ENCODE data around the gene FARS2.

The FARS2 gene

DNA sequence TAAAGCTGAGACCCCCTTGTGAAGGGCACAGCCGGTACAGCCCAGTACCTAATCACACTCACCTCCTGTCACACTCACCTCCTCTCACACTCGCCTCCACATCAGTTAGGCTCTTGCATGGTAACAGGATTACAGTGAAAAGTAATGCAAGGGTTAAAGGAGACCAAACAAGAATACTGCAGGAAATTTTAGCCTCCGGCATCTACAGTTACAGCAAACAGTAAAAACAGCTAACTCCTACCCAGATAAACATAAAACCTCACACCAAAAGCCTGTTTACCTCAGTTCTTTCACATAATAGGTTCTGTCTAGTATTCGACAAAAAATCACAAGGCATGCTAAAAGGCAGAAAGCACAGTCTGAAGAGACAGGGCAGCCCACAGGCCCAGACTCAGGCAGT lies 55.6 kb downstream of the FARS2 start:
- no peak for DNase-seq (ENCODE audit: extremely low read depth in 1 of 2, low read depth in 1 of 2)

DNA sequence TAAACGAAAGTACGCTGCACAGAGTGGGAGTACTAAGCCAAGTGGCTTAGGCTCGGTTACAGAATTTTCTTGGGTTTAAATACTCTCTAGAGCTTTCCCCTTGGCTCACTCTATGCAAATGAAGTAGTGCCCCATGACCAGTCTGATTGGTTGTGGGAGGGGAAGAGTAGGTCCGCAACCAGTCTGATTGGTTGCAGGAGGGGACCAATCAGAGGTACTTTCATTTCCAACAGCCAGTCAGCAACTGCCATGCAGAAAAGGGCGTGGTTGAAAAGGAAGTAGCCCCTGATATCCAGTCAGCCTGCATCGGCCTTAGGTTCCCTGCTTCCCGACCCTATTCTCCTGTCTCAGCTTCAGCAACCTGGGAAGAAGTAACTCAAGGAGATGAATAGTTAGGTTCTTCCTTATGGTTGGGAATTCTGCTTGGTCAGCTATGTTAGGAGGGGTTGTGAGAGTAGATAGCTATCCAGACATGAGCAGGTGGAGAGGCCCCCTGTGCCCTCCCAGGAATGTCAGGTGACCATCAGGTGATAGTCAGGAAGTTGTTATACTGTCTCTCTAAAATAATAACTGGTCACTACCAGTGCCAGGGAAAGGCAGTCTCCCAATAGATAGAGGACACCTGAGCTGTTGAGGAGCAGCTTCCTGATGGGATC lies 57.4 kb downstream of the FARS2 start:
- no peak for DNase-seq (ENCODE audit: extremely low read depth in 1 of 2, low read depth in 1 of 2)

DNA sequence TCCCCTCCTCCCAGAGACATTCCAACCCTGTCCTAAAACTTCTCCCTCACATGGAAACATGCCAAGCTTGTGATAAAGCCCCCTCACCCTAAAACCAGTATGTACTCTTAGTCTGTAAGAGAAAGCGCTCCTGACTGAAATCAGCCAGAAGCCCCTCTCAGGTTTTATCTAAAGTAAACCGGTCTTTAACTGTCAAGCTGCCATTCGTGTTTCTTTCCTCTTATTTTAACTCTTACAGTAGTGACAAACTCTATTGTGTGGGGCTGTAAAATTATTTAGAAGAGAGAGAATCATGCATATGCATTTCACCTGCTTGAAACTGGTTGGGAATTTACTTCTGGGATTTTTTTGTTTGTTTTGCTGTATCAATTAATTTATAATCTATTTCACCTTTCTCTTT lies 62.7 kb downstream of the FARS2 start:
- DNase-seq (ENCODE audit: extremely low read depth in 1 of 2, low read depth in 1 of 2): no peak

DNA sequence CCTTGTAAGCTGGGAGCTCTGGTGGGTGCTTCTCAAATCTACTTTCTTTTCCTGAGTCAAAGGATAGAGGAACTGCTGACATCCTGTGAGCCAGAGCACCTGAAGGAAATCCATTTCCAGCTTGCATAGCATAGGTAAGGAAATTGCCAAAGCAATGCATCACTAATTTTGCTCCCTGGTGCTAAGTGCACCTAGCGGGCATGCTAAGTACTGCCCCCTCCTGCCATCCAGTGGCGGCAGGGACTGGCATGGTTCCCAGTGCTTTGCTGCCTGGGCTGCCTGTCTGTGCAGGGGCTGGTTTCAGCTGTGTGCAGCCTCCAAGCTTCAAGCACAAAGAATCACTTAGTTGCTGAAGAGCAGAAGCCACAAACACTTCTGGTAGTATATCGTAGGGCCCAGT lies 63.9 kb downstream of the FARS2 start:
- no peak for DNase-seq (ENCODE audit: extremely low read depth in 1 of 2, low read depth in 1 of 2)

DNA sequence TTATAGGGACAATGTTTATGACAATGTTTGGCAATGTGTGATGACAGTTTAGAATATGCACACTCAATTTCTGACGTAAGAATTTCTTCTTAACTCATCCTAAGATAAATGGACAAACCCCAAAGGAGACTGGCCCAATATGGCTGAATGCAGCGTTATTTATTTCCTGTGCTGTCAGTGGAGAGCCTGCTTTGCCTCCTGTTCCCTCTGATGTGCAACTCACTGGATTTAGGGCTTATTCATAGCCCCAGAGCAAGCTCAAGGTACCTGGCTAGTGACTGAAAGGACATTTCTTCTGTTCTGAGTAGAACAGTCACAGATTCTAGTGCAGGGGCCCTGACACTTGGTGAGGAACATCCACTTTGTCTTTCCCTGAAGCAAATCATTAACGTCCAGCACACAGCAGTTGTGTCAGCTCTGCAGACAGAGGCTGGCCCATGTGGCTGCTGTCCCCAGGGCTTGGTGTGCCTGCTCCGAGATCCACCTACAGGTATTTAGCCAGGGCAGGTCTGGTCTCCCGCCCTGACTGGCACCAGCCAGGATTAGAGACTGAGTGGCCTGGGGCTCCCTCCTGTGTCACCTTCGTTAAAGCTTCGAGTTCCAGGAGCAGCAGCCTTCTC lies 64.8 kb downstream of the FARS2 start:
- no peak for DNase-seq (ENCODE audit: extremely low read depth in 1 of 2, low read depth in 1 of 2)

DNA sequence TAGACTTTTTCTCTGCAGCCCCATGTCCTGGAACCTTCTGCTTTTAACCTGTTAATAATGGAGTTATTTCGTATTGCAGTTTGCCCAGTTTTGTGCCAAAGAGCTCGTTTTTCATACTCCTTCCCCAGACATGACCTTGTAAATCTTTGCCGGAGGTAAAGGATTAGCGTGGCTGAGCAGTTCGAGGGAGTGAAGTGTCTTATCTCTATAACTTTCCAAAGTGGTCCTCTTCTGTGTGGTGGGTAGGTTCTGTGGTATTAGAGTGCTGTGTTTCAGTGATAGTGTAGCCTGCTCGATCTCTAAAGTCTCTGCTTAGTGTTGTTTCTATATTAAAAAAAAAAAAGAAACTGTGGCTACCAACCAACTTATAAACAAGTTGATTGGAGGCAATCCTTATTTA lies 67.5 kb downstream of the FARS2 start:
- DNase-seq (ENCODE audit: extremely low read depth in 1 of 2, low read depth in 1 of 2): no peak

DNA sequence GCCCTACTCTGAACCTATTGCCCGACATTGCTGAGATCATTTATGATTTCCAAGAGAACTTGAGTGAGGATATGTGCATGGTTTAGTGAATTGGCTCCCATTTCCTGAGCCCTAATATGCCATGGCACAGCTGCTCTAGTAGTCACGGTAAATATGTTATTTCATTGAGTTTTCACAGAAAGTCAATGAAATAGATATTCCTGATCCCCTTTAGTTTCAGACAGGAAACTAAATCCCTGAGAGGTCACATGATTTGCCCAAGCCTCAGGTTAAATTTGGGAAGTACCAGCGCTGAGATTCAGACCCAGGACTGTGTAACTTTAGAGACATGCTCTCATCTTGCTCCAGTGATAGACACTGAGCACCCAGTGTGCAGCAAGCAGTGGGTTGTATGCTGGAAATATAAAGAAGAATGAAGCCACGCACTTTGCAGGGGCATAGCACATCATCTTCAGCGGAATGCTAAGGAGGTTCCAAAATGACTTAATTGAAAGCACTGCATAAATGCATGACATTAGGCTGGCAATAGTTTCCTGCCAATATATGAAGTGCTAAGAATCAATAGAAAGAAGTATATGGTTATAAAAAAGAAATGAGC lies 70.6 kb downstream of the FARS2 start:
- DNase-seq (ENCODE audit: extremely low read depth in 1 of 2, low read depth in 1 of 2): no peak

DNA sequence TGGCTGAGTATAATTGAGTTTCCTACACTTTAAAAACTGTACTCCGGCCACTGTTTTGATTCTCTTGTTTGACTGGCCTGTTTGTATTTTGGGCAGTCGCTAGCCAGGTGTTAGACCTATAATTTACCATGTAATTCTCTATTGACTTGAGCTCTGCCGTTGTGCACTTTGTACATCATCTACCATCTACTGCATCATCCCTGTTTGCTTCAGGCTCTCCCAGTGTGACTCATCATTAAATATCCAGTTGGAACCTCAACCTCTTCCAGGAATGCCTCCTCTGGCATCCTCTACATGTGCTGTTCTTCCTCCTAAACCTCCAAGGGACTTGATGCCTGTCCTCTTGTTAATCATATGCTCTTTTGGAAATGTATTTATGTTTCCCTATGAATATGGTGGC lies 72.3 kb downstream of the FARS2 start:
- no peak for DNase-seq (ENCODE audit: extremely low read depth in 1 of 2, low read depth in 1 of 2)

DNA sequence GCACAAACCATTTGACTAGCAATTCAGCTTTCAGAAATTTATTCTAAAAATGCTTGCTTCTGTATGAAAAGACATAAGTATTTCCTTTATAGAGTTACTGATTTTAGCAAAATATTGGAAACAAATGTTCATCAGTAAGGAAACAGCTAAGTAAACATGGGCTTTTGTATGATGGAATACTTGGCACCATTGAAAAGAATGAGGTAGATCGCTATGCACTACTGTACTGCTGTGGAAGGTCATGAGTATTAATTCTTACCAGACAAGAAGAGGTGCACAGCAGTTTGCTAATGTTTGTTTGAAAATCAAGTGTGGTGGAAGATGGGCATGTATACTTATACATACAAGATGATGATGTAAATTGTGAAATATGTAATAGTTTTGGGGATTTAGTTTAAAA lies 73.0 kb downstream of the FARS2 start:
- DNase-seq (ENCODE audit: extremely low read depth in 1 of 2, low read depth in 1 of 2): no peak

DNA sequence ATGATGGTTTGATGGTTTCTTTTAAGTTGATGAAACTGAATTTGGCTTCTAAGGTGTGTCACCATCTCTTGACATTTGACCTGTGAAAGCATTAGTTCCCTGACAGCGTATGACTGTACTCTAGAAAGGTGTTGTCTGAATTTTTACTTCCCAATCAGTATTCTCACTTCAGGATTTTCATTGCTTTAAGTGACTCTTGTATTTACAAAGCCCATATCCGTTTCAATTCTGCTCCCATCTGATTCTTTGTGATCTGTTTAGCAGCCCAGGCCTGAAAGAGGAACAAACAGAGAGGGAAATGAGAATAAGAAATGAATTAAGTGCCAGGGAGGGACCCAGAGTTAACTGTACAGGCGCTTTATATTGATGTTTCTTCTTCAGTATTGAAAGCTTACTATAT lies 73.7 kb downstream of the FARS2 start:
- no peak for DNase-seq (ENCODE audit: extremely low read depth in 1 of 2, low read depth in 1 of 2)

DNA sequence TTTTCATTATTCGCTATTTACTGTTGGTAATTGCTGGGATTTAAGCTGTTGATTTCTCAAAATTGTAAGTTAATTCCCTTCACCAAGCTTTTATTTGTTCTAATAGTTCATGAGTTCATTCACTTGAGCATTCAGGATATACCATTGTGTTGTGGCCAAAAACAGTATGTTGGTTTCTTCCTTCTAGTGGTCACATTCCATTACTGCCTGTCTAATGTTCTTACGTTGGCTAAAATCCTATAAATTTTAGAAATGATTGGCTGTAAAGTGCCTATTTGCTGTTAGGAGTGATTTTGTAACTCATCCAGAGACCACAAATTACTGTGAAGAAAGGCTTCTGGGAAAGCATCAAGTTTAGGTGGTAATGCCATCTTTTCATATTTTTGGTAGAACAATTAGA lies 76.3 kb downstream of the FARS2 start:
- no peak for DNase-seq (ENCODE audit: extremely low read depth in 1 of 2, low read depth in 1 of 2)

DNA sequence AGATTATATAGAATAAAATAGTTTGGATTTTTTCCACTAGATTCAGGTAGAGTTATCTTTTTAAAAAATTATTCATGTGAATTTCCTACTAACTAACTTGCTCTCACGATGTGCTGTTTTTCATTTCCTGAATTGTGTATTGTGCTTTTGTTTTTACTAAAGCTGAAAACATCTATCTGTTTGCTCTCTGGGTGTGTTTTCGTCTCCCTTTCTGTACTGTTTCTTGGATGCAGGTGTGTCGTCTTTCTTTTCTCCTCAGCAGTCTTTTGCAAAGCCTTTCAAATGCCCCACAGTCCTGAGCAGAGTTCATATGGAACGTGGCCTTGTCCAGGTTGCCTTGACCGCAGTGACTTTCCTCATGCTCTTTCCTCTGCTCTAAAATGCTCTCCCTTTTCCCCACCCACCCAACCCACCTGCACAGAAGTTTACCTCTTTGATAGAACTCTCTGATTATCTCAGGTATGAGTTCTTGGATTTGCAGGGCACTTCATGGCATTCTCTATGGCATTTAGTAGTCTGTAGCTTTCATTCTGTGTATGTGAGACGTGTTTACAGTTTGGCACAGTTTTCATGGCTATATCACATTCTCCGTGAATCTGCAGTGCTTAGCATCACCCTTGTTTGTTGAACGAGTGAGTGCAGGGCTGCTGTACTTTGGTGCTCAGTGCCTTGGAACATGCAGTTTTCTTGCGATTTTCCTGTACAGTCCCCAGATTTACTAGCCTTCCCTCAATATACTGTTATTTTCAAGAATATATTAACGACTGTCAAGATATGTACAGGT lies 77.1 kb downstream of the FARS2 start:
- no peak for DNase-seq (ENCODE audit: extremely low read depth in 1 of 2, low read depth in 1 of 2)

DNA sequence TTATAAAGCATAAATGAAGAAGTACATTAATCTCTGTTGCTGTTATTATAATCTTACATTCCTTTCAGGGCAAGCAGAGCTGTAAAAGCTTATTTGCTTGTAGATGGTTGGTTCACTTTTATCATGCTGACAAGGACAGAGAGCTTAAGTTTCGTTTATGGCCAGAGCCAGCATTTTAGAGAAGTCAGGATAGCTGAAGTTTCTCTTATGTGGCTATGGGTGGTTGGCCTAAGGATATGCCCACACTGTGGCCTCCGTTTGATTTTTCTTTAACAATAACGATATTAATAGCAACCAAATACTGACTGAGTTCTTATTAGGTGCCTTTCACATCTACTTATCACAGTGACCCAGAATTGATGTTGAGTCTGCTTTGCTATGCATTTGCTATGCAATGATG lies 78.5 kb downstream of the FARS2 start:
- DNase-seq (ENCODE audit: extremely low read depth in 1 of 2, low read depth in 1 of 2): no peak

DNA sequence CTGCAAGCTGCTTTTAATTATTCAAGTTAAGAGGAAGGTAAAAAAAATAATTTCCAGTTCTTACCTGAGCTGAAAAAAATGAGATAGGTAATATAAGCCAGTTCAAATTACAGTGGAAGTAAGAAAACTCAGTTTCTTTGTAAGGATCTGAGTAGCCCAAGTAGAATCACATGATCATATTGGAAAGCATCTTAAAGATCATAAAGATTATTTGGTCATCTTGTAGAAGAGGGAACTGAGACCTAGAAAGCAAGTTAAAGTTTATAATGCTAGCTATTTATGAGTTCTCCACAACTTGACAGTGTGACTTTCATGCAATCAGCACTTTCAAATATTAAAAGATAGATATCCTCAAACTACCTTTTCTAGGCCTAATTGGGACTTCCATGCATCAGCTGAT lies 80.5 kb downstream of the FARS2 start:
- DNase-seq (ENCODE audit: extremely low read depth in 1 of 2, low read depth in 1 of 2): no peak

DNA sequence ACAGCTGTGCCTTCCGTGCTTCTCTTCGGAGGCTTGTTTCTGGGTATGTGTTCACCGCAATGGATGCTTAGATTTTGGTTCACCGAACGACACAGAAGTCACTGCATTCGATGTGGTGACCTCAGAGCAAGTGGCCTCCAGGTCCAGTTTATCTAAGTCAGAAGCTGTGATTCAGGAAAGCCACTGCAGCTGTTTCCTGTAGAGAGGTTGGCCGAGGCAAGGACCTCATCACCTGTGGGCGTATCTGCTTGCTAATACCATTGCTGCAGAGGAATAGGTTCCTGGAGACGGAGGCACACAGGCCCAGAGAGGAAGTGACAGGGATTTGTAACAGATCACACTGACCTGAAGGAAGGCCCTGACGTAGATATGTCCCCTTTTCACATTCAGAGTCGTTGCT lies 82.7 kb downstream of the FARS2 start:
- DNase-seq (ENCODE audit: extremely low read depth in 1 of 2, low read depth in 1 of 2): no peak

DNA sequence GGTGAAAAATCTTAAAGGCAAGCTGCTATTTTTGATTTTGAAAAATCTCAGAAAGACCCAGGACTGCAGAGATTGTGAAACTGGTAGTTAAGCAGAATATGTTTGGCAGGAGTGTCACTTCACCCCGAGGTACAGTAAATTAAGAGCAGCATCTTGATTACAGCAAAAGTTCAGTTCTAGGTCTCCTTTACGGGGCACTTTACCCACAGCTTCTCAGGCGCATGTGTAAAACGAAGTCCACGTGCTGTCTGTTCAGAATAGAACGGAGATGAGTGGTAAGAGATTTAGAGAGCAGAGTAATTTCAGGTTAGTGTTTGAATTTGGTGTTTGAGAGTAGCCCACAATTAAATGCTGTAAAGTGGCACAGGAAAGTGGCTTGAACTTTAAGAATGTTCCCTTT lies 84.0 kb downstream of the FARS2 start:
- no peak for DNase-seq (ENCODE audit: extremely low read depth in 1 of 2, low read depth in 1 of 2)

DNA sequence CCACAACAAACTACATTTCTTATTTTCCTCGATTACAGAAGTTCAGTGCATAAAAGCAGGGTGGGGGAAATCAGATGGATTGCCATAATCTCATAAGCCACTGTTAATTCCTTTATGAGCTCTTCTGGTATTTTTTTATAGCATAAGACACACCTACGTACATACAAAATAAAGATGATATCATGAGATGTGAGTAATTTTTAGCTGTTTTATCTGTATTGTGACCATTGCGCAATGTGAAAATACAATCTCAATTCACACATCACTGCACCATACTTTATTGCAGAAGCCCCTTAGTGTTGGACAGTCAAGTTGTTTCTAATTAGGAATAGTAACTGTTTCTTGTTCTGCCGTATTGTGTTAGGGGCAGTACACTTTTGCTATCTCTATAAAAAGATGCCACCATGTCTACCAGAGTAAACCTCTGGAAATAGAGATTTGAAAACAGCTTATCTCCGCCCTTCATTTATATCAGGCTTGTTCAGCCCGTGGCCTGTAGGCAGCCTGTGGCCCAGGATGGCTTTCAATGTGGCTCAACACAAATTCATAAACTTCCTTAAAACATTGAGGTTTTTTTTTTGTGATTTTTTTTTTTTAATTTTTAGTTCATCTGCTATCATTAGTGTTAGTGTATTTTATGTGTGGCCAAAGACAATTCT lies 90.4 kb downstream of the FARS2 start:
- no peak for DNase-seq (ENCODE audit: extremely low read depth in 1 of 2, low read depth in 1 of 2)

DNA sequence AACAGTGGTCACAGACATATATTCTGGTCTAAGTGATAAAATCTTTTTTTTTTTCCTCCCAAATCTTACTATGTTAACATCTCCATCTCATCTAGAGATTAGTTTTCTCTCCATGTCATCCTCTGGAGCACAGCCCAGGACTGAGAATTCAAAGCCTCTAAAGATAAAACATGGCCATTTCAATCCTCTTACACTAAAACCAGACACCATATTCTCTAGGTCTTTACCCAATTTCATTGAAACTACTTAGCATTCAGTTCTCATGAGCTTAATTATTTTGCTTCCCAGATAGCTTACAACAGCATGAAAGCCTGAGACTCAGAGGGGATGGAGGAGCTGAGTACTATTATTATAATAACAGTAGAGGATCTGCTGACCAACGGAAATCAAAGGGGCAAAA lies 92.7 kb downstream of the FARS2 start:
- no peak for DNase-seq (ENCODE audit: extremely low read depth in 1 of 2, low read depth in 1 of 2)

DNA sequence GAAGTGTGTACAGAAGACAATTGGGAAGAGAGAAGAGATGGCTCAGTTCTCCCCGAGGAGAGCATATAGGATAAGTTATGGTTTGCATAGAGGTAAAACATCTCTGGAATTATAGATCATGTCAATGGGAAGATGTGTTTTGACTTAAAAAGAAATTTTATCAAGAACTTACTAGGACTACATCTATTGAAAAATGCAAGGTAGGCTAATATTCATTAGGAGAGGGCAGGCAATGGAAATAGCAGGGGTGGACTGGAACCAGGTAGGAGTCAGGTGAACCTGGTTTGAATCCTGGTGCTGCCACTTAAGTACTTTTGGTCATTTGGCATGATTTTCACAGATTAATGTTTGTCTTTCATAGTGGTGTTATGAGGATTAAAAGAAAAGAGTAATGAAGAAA lies 96.2 kb downstream of the FARS2 start:
- no peak for DNase-seq (ENCODE audit: extremely low read depth in 1 of 2, low read depth in 1 of 2)

DNA sequence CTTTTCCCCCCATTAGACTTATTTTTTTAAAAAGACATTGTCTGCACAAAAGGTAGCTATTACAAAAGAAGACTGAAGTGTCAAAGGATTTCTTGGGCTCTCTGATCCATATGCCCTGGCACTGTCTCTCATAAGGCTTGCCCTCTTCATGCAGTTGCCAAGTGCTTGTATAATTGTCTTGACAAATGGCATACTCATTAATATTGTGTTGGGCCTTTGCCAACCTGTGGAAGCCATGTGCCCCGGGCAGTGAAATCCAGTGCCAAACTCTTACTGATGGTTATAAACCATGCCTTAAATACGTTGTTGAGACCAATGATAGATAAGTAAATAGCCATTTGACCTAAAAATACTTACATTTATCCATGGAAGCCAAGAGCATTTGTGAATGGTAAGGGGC lies 98.1 kb downstream of the FARS2 start:
- no peak for DNase-seq (ENCODE audit: extremely low read depth in 1 of 2, low read depth in 1 of 2)

DNA sequence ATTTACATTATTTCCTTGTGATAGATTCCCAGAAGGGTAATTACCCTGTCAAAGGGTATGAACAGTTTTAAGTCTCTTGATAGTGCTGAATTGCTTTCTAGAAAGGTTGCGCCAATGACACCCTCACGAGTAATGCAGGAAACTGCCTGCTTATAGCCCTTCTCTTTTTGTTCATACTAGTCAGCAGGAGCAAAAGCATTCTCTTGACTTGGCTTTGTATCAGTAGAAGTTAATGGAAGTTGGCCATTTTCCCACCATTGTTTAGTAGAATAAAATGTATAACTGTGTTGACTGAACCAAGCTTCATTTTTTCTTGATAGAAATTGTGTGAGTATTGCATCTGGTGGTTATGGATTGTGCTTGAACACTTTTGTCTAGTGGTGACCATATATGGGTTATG lies 100.1 kb downstream of the FARS2 start:
- DNase-seq (ENCODE audit: extremely low read depth in 1 of 2, low read depth in 1 of 2): no peak

Measured in activated CD8-positive, alpha-beta memory T cell treated with anti-CD3 and anti-CD28 coated beads for 1 hour (primary cell).